ENCODE results near the gene ROCK1. TPM values are rescaled to one million over a fixed set of nuclear protein-coding genes. Genes with fewer than 3 reads are reported as not detected.

ROCK1 gene
- total RNA-seq, 1 experiment from 2014 or later = 50.3 TPM

DNA sequence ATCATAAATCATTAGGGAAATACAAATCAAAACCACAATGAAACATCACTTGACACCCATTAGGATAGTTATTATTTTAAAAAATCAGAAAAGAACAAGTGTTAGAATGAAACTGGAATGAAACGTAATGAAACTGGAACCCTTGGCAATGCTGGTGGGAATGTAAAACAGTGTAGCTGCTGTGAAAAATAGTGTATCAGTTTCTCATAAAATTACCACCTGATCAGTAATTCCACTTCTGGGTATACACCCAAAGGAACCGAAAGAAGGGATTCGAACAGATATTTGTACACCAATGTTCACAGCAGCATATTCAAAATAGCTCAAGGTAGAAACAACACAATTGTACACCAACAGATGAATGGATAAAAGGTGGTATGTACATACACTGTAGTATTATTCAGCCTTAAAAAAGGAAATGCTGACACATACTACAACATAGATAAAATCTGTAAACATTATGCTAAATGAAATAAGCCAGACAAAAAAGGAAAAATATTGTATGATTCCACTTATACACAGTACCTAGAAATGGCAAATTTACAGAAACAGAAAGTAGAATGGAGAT, 27.0 kb downstream of the ROCK1 start:
- DNase-seq = no peak
- no peaks in the 10 kb centered on the region for H3K27me3 Mint-ChIP-seq (ENCODE audit: insufficient read depth, unreplicated experiment)
- BruUV-seq (replicated peaks) = no TSS peak
- POLR2A ChIA-PET = interaction anchor here (0.5 kb wide), 1 partner anchor 23 kb away, joined by 4 read pairs; no protein-coding TSS in a partner anchor
- TF ChIP-seq, protein P1, sequence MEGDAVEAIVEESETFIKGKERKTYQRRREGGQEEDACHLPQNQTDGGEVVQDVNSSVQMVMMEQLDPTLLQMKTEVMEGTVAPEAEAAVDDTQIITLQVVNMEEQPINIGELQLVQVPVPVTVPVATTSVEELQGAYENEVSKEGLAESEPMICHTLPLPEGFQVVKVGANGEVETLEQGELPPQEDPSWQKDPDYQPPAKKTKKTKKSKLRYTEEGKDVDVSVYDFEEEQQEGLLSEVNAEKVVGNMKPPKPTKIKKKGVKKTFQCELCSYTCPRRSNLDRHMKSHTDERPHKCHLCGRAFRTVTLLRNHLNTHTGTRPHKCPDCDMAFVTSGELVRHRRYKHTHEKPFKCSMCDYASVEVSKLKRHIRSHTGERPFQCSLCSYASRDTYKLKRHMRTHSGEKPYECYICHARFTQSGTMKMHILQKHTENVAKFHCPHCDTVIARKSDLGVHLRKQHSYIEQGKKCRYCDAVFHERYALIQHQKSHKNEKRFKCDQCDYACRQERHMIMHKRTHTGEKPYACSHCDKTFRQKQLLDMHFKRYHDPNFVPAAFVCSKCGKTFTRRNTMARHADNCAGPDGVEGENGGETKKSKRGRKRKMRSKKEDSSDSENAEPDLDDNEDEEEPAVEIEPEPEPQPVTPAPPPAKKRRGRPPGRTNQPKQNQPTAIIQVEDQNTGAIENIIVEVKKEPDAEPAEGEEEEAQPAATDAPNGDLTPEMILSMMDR (IDR thresholded peaks at IDR 0.05; ENCODE audit: insufficient read depth in 1 of 2, low read depth in 1 of 2, low read length in 1 of 2, severe bottlenecking in 1 of 2, unreplicated experiment in 1 of 2) = no peak
- Histone ChIP-seq H3K4me1 (no peaks in the 10 kb centered on the region), H3K36me3 (ENCODE audit: control insufficient read depth, insufficient read depth, low read length) (no peaks in the 10 kb centered on the region), H3K4me3 (ENCODE audit: low read depth, low read length) (no peak overlapping the region), H3K9me3 (peaks cover 10% of the 10 kb centered on the region; the same call in 1 of the 2 replicates), H3K27me3 (replicated peaks; ENCODE audit: control insufficient read depth, insufficient read depth, low read length) (no peaks in the 10 kb centered on the region)
- intact Hi-C loops (cut with micrococcal nuclease; ENCODE audit: unreplicated experiment) = no loop called here
- CTCF ChIA-PET = no interaction called here
- no peak overlapping the region for H3K27ac Mint-ChIP-seq (ENCODE audit: unreplicated experiment)
- peaks cover 19% of the 10 kb centered on the region for H3K4me1 Mint-ChIP-seq (ENCODE audit: low read depth, unreplicated experiment)
- H3K36me3 Mint-ChIP-seq (ENCODE audit: insufficient read depth, unreplicated experiment) = peaks cover 5% of the 10 kb centered on the region
- peaks cover 28% of the 10 kb centered on the region for H3K9me3 Mint-ChIP-seq (ENCODE audit: unreplicated experiment)
- no peak overlapping the region for H3K4me3 Mint-ChIP-seq (ENCODE audit: unreplicated experiment)

DNA sequence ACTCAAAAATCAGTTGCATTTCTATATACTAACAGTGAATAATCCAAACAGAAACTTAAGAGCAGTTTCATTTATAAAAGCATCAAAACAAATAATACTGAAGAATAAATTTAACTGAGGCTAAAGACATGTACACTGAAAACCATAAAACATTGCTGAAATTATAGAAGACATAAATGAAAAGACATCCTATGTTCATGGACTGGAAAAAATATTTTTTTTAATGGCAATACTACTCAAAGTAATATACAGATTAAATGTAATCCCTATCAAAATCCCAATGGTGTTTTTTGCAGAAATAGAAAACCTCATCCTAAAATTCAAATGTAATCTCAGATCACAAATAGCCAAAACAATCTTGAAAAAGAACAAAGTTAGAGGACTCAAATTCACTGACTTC, 28.6 kb downstream of the ROCK1 start:
- Mint-ChIP-seq H3K36me3 (ENCODE audit: insufficient read depth, unreplicated experiment) (peaks cover 5% of the 10 kb centered on the region), H3K4me1 (ENCODE audit: low read depth, unreplicated experiment) (peaks cover 25% of the 10 kb centered on the region), H3K4me3 (ENCODE audit: unreplicated experiment) (no peak overlapping the region), H3K27me3 (ENCODE audit: insufficient read depth, unreplicated experiment) (no peaks in the 10 kb centered on the region), H3K9me3 (ENCODE audit: unreplicated experiment) (peaks cover 28% of the 10 kb centered on the region), H3K27ac (ENCODE audit: unreplicated experiment) (no peak overlapping the region)
- Histone ChIP-seq H3K4me1 (no peaks in the 10 kb centered on the region), H3K9me3 (peaks cover 10% of the 10 kb centered on the region; the same call in 1 of the 2 replicates), H3K4me3 (ENCODE audit: low read depth, low read length) (no peak overlapping the region), H3K27me3 (replicated peaks; ENCODE audit: control insufficient read depth, insufficient read depth, low read length) (no peaks in the 10 kb centered on the region), H3K36me3 (ENCODE audit: control insufficient read depth, insufficient read depth, low read length) (no peaks in the 10 kb centered on the region)
- TF ChIP-seq, protein P1 (IDR thresholded peaks at IDR 0.05; ENCODE audit: insufficient read depth in 1 of 2, low read depth in 1 of 2, low read length in 1 of 2, severe bottlenecking in 1 of 2, unreplicated experiment in 1 of 2) = no peak
- no TSS peak for BruUV-seq (replicated peaks)
- no peak for DNase-seq
- intact Hi-C loops (cut with micrococcal nuclease; ENCODE audit: unreplicated experiment) = no loop called here
- ChIA-PET POLR2A (no interaction called here), CTCF (no interaction called here)

DNA sequence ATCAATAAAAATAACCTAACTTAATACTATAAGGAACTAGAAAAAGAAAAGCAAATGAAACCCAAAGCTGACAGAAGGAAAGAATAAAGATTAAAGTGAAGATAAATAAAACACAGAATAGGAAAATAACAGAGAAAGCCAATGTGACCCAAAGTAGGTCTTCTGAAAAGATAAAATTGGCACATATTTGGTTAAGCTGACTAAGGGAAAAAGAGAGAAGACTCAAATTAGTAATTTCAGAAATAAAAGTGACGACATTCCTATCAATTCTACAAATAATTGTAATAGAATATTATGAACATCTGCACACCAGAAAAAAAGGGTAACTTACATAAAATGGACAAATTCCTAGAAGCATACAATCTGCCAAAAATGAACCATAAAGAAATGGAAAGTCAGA, 30.2 kb downstream of the ROCK1 start:
- ChIA-PET POLR2A (no interaction called here), CTCF (no interaction called here)
- TF ChIP-seq, protein P1 (IDR thresholded peaks at IDR 0.05; ENCODE audit: insufficient read depth in 1 of 2, low read depth in 1 of 2, low read length in 1 of 2, severe bottlenecking in 1 of 2, unreplicated experiment in 1 of 2) = no peak
- Mint-ChIP-seq H3K4me1 (ENCODE audit: low read depth, unreplicated experiment) (peaks cover 23% of the 10 kb centered on the region), H3K36me3 (ENCODE audit: insufficient read depth, unreplicated experiment) (peaks cover 5% of the 10 kb centered on the region), H3K4me3 (ENCODE audit: unreplicated experiment) (no peak overlapping the region), H3K27me3 (ENCODE audit: insufficient read depth, unreplicated experiment) (no peaks in the 10 kb centered on the region), H3K9me3 (ENCODE audit: unreplicated experiment) (peaks cover 28% of the 10 kb centered on the region), H3K27ac (ENCODE audit: unreplicated experiment) (no peak overlapping the region)
- Histone ChIP-seq H3K4me3 (ENCODE audit: low read depth, low read length) (no peak overlapping the region), H3K9me3 (peaks cover 10% of the 10 kb centered on the region; the same call in 1 of the 2 replicates), H3K36me3 (ENCODE audit: control insufficient read depth, insufficient read depth, low read length) (no peaks in the 10 kb centered on the region), H3K4me1 (peaks cover 9% of the 10 kb centered on the region), H3K27me3 (replicated peaks; ENCODE audit: control insufficient read depth, insufficient read depth, low read length) (no peaks in the 10 kb centered on the region)
- intact Hi-C loops (cut with micrococcal nuclease; ENCODE audit: unreplicated experiment) = no loop called here
- no peak for DNase-seq
- BruUV-seq (replicated peaks) = no TSS peak
